GM19397 (cell line): ENCODE data around the gene TCEANC2.

ENCODE experiments used
- ATAC-seq: cut with Tn5 transposase; IDR thresholded peaks from one replicate; pipeline ENCODE4 v1.9.1; 2021; ENCODE audit warnings: mild to moderate bottlenecking, moderate library complexity; ENCODE audit not compliant: unreplicated experiment

The TCEANC2 gene

DNA sequence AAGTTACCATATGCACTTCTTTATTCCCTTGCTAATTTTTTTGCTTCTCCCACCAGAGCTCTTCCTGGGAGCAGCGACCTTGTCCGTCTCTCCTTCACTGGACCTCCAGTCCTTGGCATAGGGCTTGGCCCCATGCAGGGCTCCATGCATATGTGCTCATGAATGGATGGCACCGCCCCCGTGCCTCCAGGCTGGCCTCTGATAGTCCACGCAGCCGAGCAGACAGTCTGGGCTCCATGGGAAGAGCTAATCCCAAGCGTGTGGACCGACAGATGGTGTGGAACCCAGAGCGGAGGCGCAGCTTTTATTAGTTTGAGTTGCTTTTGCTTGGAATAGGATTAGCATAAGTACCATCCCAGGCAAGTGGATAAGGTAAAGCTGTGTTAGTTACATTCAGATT lies 57.6 kb downstream of the TCEANC2 start:
- ATAC-seq, result no peak

DNA sequence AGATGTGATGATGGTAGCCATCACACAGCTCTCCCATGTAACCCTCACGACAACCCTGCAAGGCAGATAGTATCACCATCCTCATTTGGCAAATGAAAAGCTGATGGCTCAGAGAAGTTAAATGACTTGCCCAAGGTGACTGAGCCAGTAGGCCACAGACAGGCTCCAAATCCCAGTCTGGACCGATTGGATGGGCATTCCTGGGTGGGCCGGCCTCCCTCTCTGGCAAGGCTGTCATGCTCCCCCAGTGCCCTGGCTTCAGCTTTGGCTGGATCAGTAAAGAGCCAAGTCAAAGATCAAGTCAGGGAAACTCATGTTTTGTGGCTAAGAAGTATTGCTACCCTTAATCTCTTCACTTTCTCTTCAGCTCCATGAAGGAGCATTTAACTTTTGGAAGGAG lies 58.2 kb downstream of the TCEANC2 start:
- ATAC-seq, result no peak

DNA sequence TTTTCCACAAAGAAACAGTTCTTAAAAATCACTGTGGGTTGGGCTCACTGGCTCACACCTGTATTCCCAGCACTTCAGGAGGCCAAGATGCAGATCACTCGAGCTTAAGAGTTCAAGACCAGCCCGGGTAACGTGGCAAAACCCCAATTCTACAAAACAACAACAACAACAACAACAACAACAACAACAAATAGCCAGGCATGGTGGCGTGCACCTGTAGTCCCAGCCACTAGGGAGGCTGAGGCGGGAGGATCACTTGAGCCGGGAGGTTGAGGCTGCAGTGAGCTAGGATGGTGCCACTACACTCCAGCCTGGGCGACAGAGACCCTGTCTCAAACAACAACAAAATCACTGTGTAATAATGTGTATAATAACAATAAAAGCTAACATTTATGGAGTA lies 58.6 kb downstream of the TCEANC2 start:
- no peak for ATAC-seq

DNA sequence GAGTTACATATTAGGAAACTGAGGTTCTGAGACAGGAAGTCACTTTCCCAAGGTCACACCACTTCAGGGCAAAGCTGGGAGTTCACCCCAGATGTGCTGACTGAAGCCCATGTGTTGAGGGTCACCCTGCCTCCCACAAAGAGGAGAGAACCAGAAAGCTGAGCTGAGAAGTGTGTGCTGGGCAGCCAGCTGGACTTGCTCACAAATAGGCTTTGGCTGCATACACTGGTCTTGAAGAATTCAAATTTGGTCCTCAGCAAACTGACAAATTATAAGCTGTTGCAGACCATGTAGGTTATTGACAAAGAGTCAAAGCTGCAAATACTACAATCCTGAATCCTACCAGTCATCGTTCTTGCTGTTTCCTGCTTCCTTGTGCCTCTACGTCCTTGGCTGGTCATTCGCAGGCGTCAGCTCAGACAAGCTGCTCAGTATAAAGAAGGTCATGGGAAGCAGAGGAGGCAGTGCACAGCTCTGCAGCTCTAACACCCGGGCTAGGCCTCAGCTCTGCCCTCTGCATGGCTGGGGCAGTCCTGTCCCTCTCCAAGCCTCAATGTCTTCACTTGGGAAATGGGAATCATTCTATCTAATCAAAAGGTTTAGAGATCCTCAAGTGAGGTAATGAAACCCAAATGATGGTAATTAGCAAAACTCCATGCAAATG lies 59.4 kb downstream of the TCEANC2 start:
- ATAC-seq, result no peak

DNA sequence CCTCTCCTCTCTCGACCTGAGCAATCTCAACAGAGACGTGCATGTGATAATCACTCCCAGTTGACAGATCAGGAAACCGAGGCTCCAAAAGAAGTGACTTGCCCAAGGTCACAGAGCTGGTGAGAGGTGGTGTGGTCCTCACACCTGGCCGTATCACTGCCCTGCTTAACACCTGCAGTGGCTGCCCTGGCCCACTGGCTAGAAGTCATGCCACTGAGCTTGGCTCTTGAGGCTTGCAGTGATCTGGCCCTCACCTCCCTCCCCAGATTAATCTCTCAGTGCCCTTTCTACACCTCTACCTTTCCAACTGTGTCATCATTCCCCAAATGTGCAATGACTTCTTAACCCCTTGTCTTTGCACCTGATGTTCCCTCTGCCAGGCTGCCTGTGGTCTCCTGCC lies 60.6 kb downstream of the TCEANC2 start:
- ATAC-seq, result no peak

DNA sequence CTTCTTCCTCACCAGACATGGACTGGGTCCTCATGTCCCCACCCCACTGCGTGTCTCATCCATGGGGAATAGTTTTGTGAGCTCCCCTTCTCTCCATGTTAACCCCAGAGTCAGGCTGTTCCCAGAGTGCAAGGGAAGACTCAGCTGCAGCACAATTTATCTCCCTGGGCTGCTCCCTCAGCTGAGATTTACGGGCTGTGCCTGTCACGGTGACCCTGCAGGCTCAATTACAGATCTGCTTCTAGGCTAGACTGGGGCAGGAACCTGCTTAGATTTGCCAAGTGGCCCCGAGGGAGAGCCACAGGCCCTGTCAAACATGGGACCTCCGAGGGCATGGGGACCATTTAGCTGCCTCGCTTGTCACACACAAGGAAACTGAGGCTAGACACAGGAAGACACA lies 61.5 kb downstream of the TCEANC2 start:
- no peak for ATAC-seq

DNA sequence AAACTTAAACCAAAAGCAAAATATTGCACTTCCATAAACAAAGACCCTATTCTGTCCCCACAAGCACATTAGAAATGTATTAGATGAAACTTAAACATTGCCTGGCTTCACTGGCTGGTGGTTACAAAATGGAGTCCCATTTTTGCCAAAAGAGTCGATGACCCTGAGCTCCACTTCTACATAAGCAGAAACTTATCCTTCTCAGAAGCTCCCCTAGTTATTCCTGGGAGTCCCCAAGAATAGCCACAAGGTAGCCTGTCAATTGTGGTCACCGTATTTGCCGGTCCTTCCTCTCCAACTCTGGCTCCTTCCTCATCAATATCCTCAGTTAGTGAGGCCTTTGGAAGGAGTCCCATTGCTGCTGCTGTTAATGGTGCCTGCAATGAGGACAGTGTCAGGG lies 62.1 kb downstream of the TCEANC2 start:
- ATAC-seq, result no peak

DNA sequence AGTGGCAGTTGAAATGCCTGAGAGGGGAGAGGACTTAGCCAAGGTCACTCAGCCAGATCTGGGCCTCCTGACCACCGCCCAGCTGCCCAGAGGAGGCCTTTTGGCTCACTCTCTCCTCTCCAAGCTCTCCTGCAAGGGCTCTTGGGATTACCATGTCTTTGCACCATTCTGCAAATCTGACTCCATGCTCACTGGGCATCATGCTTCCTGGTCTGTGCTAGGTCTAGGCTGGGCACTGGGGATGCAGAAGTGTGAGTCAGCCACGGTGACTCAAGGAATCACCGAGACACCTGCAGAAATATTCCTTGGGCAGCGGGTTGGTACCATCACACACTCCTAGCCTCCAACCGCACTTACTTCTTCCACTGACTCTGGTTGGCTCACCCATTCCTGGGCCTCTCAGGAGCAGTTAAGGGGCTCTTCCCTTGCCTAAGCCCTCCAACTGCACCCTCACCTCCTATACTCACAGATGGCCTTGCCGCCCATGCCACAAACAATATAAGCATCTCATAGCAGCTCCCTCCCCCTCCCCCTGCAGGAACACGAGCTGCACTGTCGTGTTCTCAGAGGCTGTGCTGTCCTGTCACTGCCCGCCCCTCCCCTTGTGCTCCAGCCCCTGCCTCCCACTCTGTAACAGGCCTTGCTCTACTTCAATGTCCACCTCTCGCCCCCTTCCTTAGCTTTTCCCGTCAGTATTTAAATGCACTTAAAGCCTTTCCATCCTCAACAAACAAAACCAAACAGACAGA lies 64.6 kb downstream of the TCEANC2 start:
- no peak for ATAC-seq

DNA sequence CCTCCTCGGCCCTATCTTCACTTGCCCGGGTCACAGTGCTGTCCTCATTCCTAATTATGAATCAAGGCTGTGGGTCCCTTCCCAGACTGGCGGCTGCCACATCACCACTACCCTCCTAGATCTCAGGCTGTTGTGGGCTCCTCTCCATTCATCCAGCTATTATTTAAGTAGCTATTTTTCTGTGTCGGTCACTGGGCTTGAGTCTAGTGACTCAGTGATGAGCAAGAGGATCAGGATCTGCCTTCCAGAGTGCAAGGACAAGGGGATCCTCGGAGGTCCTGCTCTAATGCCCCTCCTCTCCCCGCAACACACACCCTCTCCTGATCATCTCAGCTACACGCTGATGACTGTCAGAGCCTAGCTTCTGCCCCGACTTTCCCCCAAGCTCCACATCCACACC lies 65.3 kb downstream of the TCEANC2 start:
- ATAC-seq, result no peak

DNA sequence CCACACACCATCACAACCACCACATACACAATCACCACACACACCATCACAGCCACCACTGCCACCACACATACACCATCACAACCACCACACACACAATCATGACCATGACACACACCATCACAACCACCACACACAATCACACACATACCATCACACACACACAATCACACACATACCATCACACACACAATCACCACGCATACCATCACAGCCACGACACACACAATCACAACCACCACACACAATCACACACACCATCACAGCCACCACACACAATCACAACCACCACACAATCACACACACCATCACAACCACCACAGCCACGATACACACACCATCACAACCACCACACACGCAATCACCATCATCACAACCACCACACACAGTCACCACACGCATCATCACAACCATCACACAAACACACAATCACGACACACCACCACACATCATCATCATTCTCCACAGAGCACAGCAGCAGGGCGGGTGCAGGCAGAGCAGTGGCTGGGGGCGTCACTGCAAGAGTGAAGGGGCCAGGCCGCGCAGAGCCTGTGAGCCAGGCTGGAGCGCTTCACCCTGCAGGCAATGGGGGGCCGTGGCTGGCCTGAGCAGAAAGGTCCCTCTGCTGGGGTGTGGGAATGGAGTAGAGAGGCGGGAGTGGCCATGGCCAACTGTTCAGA lies 66.8 kb downstream of the TCEANC2 start:
- ATAC-seq, result no peak

DNA sequence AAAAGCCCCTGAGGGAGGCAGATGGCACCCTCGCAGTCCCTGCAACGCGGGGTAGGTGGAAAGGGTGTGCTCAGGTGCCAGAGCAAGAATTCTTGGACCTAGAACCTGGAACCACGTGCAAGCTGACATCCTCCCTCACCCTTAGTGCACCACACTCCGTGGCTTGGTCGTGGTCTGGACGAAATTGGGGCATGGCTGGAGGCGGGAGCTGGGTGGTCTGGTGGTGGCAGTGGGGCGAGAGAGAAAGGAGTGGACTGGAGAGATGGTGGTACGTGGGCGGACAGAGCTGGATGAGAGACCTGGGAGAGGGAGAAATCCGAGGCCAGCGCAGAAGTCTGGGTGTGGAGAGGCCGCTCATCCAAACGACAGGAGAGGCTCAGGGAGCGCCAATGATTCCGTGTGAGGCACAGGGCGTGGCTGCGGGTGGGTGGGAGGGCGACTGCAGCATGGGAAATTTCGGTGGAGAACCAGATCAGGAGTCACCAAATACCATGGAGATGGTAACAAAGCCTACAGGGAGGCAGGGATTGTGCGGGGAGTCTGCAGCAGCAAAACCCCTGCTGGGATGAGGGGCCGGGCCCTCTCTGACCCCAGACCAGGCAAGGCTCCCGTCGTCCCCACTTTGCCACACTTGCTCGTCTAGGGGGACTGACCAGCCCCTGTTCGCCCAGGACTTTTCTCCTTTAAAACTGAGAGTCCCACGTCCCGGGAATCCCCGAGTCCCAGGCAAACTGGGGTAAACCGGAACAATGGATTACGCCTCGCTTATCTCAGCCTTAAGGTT lies 67.5 kb downstream of the TCEANC2 start:
- ATAC-seq, result no peak

DNA sequence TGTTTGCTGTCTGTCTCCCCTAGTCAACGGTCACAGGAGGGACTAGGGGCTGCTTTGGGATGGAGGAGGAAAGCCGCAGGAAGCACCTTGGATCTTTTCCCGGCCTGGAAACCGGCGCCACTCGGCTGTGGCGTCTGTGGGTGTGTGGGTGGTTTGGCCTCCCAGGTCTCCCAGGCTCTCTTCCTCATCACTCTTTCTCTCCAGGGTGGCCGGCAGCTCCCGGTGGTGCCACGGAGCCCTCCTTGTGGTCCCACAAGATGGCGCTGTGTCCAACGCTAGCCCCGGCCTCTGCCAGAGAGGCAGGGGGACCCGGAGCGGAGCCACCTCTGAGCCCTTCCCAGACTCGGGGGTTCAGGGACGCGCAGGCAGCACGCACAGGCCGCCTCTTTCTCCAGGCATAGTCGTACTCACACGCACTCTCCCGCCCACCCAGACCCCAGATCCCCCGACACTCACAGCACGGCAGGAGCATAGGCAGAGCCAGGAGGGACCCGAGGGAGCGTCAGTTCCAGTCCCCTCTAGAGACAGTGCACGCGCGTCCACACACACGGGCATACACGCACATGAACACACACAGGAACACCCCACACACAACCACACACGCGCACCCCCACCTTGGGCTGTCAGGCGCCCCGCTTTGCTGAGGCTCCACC lies 68.2 kb downstream of the TCEANC2 start:
- no peak for ATAC-seq

DNA sequence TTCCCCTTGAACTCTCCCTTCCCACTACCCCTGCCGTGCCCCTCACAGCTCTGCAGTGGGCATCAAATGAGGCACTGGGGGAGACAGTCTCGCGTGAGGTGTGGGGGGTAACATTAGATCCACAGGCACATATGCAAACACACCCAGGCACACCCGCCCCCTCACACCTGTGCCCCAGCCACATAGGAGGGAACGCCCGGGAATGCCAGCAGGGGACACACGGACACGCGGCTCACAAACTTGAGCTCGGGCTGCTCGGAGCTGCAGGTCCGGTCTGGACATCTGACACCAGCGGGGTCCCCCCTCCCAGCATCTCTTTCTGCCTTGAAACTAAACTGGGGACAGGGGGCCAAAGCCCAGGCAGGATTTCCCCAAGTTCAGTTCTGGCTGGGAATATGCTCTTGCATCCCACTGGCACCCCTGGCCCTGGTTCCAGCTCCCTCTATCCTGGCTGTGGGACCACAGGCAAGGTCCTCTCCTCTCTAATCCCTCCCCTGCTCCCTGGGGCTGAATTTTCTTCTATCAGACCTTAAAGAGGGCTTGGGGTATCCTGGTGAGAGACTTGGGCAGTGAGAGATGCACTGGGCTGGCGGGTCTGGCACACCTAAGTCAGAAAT lies 68.8 kb downstream of the TCEANC2 start:
- ATAC-seq, result no peak

DNA sequence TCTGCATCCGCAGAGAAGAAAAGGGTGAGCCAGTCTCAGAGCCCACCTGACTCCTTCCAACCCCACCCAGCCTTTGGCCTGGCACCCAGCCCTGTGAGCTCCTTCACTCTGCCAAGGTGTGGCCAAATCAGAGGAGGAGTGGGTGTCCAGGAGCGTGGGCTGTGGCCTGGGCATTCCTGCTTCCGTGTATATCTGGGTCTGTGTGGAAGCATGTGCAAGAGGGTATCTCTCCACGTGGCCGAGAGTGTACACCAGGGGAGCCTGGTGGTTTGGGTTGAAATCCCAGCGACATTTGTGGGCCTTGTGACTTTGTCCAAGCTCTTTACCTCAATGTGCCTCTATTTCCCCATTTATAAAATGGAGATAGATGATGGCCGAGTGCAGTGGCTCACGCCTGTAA lies 69.6 kb downstream of the TCEANC2 start:
- no peak for ATAC-seq

DNA sequence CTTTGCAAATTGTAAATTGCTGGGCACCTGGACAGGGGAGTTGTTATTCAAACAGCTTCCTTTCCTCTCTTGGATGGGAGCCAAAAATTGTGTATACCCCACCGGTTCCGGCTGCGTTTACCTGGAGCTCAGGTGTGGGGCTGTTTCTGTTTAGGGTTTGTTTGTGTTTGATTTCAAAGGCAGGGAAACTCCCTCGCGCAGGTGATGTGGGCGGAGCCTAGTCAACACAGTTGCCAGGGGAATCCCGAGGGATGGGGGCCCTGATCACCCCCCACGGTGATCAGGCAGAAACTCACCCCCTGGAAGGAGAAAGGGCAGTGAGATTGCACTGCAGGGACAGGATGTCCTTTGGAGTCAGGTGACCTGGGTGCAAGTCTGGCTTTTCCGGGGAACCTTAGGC lies 71.1 kb downstream of the TCEANC2 start:
- ATAC-seq, result no peak

DNA sequence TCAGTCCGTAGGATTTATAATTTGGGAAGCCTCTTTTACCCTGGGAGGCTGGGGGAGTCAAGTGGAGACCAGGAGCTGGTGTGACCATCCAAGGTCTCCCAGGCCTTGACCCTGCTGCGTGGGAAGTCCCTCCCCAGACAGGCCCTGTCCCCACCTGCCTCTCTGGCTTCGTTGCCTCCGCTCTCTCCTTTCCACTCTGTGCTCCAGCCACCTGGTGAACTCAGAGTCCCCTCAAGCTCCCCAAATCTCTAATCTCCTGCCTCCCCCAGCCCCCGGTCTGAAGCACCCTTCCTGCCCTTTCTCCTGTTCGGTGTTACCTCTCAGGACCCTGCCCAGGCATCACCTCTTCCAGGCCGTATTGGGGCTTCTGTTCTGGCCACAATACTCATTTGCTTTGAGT lies 71.5 kb downstream of the TCEANC2 start:
- ATAC-seq, result no peak

DNA sequence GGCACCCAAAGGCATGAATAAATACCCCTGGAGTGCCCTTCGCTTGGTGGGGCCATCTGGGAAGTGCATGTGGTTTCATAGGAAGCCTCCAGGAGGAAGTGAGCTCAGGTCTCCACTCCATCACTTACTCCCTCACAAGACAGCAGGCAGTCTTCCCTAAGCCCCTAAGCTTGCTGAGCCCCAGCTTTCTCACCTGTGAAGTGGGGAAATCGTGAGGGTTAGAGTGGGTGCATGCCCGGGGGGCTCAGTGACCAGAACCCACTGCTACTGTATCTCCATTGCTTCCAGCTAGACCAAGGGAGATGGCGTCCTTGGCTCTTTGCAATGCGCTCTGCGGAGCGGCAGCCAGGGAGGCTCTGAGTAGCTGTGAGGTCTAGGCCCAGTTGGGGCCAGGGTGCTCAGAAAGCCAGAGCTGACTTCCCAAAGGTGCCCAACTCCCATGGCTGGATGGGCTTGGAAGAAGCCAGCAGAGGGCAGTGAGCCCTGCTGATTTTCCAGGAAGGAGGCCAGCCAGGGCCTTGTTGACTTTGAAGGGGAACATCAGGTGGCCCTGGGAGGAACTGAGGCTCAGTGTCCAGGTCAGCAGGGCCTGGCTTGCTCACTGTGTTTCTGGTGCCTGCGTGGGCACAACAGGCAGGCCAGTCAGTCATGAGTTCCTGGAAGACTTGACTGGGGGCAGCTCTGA lies 72.1 kb downstream of the TCEANC2 start:
- no peak for ATAC-seq

DNA sequence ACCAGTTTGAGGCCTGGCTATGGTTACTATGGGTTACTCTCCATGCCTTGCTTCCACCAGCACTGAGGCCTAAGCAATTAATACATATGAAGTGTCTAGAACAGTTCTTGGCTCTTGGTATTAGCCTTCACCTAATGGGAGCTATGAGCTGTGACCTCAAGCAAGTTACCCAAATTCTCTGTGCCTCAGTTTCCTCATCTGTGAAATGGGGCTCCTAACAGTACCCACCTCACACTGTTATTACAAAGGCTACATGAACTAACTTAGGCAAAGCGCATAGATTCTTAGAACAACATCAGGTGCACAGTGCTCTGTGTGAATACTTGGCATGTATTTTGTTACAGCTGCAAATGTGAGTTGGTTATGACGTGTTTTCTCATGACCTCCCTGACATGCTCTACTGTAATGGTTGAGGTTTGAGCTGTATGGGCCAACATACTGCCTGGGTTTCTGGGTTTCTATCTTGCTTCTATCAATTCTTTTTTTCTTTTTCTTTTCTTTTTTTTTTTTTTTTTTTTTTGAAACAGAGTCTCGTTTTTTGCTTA lies 72.9 kb downstream of the TCEANC2 start:
- no peak for ATAC-seq

DNA sequence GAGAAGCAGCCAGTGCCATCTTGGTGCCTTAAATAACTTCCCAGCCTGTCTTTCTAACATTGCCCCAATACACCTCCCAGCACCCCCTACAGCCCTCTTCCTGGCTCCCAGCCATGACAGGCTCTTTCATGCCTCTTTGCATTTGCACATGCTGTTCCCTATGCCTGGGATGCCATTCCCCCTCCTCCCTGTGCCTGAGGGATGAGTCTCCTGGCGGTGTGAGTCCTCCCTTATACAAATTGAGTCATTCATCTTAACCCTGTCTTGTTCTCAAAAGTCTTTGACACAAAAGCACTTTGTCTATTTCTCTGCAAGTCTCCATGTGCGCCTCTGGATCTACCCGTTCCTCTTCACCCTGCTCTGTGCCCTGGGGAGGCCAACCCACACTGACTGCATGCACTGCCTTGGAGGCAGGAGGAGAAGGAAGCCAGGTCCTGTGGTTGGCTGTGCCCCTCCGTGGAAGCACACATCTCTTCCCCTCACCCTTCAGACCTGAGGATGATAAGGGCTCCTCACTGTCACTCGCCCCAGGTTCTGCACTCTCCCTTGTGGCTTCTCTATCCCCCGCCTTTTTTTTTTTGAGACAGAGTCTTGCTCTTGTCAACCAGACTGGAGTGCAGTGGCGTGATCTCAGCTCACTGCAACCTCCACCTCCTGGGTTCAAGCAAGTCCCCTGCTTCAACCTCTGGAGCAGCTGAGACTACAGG lies 74.3 kb downstream of the TCEANC2 start:
- ATAC-seq, result no peak
